ENCODE measurements around the gene CACNA1G.

- no peak for TF ChIP-seq CTCF (IDR thresholded peaks at IDR 0.05; ENCODE audit: low read depth, low read length, poor library complexity, severe bottlenecking)
- no peak for TF ChIP-seq EZH2phosphoT487 (IDR thresholded peaks at IDR 0.05; ENCODE audit: borderline replicate concordance, low read length)
Observed at GRCh38 chr17:50587571-50587970, 27.1 kb downstream of the CACNA1G start.
